ENCODE data around the gene RAB40C.

GRCh38 chr16:622920-623280 lies 33.0 kb downstream of the RAB40C start:
- no peak for TF ChIP-seq POLR2AphosphoS5 (IDR thresholded peaks at IDR 0.05; ENCODE audit: low read depth, low read length)
- no peak for TF ChIP-seq CTCF (IDR thresholded peaks at IDR 0.05)
- TF ChIP-seq REST (IDR thresholded peaks at IDR 0.05; ENCODE audit: insufficient read depth in 1 of 2, low read depth in 2 of 2, low read length in 1 of 2), result no peak
- no peak for TF ChIP-seq SIN3A (IDR thresholded peaks at IDR 0.05; ENCODE audit: borderline replicate concordance, insufficient read depth, low read depth, low read length)
